Measurements from ENCODE around the gene RTP2. TPM values are rescaled to one million over a fixed set of nuclear protein-coding genes. Genes with fewer than 3 reads are reported as not detected.
A peak's percentile ranks its signal among the peaks of the same experiment; 100 is the strongest.
"Not testable (repeated sequence)": the region's sequence is repeated elsewhere in the genome, so short reads cannot be mapped to it uniquely, and the experiment has no call there.

Gene RTP2
- total RNA-seq, 1 donor from 2014 or later: not detected

- Mint-ChIP-seq H3K27ac (no peak overlapping the region), H3K4me1 (peaks cover 2% of the 10 kb centered on the region), H3K27me3 (ENCODE audit: insufficient read depth, low read depth) (no peaks in the 10 kb centered on the region), H3K9me3 (peaks cover 14% of the 10 kb centered on the region), H3K4me3 (no peak overlapping the region), H3K36me3 (no peaks in the 10 kb centered on the region)
- Histone ChIP-seq H3F3A (ENCODE audit: low read depth) (no peaks in the 10 kb centered on the region), H3K4me3 (no peak overlapping the region), H2AFZ (replicated peaks) (no peak overlapping the region), H4K20me1 (ENCODE audit: low read depth) (no peaks in the 10 kb centered on the region), H3K27ac (no peak overlapping the region), H3K4me2 (no peak overlapping the region), H3K9me3 (ENCODE audit: low read depth) (no peaks in the 10 kb centered on the region), H3K9ac (no peak overlapping the region), H3K79me2 (ENCODE audit: low read depth) (no peaks in the 10 kb centered on the region), H3K36me3 (no peaks in the 10 kb centered on the region), H3K4me1 (no peaks in the 10 kb centered on the region), H3K27me3 (no peaks in the 10 kb centered on the region)
- no peak for DNase-seq (ENCODE audit: low spot score)
- no peak for TF ChIP-seq EZH2 (IDR thresholded peaks at IDR 0.05)
- no peak for TF ChIP-seq CTCF (IDR thresholded peaks at IDR 0.05)
- no peak for TF ChIP-seq EZH2phosphoT487 (IDR thresholded peaks at IDR 0.05)
Measured at GRCh38 chr3:187684444-187684843, 17.9 kb downstream of the RTP2 start.

DNA sequence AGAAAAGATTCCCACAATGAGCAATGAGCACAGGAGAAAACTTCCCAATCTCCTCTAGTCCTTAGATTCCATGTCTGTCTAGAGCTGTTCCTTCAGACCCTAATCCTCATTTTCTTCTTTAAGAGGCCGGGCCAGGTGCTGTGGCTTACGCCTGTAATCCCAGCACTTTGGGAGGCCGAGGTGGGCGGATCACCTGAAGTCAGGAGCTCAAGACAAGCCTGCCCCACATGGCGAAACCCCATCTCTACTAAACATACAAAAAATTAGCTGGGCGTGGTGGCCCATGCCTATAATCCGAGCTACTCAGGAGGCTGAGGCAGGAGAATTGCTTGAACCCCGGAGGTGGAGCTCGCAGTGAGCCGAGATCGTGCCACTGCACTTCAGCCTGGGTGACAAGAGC lies 20.6 kb downstream of the RTP2 start:
- not testable (repeated sequence) for H3K27ac Mint-ChIP-seq, H3K36me3 Mint-ChIP-seq
- H3K9me3 Mint-ChIP-seq: peaks cover 11% of the 10 kb centered on the region

DNA sequence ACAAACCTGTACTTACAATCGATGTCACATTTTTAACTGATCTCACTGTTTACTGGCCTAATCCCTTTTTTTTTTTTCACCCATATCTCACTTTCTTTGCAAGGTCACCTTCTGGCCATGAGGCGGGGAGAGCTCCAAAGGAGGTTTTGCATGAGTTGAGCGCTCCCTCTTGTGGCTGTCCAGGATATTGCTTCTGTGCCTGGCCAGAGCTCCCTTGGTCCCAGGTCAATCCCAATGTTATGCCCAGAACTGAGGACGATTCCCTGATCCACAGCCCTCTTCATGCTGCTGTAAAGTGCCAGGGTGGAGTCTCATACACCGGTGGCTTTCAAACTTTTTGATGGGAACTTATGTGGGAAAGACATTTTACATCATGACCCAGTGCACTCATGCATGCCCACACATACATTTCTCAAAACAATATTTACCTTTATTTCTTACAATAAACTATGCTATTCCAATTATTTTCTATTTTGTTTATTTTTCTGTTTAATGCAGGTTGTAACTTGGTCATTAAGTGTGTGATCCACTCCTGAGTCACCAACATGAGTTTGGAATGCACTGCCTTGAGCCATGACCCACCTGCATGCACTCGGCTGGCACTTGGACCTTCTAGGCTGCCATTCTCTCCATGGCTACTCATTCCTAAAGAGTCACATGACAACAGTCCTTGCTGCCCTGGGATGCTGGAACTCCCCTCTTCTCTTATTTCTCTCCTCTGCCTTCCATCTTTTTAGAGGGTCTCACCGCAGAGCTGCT lies 22.5 kb downstream of the RTP2 start:
- no peaks in the 10 kb centered on the region for H3K79me2 ChIP-seq (ENCODE audit: low read depth)
- no peaks in the 10 kb centered on the region for H3K36me3 ChIP-seq
- TF ChIP-seq EZH2 (IDR thresholded peaks at IDR 0.05) (no peak), EZH2phosphoT487 (IDR thresholded peaks at IDR 0.05) (no peak), CTCF (IDR thresholded peaks at IDR 0.05) (peak; percentile 91)
- H3K4me1 ChIP-seq: no peaks in the 10 kb centered on the region
- no peaks in the 10 kb centered on the region for H3K27me3 ChIP-seq
- Mint-ChIP-seq H3K27me3 (ENCODE audit: insufficient read depth, low read depth) (peaks cover 3% of the 10 kb centered on the region), H3K27ac (no peak overlapping the region), H3K4me3 (no peak overlapping the region), H3K9me3 (no peaks in the 10 kb centered on the region), H3K4me1 (peaks cover 3% of the 10 kb centered on the region), H3K36me3 (no peaks in the 10 kb centered on the region)
- no peaks in the 10 kb centered on the region for H3K9me3 ChIP-seq (ENCODE audit: low read depth)
- peaks cover 4% of the 10 kb centered on the region for H3F3A ChIP-seq (ENCODE audit: low read depth)
- H3K9ac ChIP-seq: no peak overlapping the region
- DNase-seq (ENCODE audit: low spot score): peak; percentile 85
- H3K4me3 ChIP-seq: no peak overlapping the region
- H2AFZ ChIP-seq (replicated peaks): no peak overlapping the region
- H4K20me1 ChIP-seq (ENCODE audit: low read depth): no peaks in the 10 kb centered on the region
- no peak overlapping the region for H3K27ac ChIP-seq
- H3K4me2 ChIP-seq: no peak overlapping the region

More for the DNA sequence above, 20.6 kb downstream of the RTP2 start:
- not testable (repeated sequence) for H3F3A ChIP-seq (ENCODE audit: low read depth); H3K4me1 Mint-ChIP-seq; H3K4me3 Mint-ChIP-seq; DNase-seq (ENCODE audit: low spot score); H3K9me3 ChIP-seq (ENCODE audit: low read depth); H3K4me3 ChIP-seq; H3K27me3 Mint-ChIP-seq (ENCODE audit: insufficient read depth, low read depth); H3K4me2 ChIP-seq; H3K27me3 ChIP-seq; H4K20me1 ChIP-seq (ENCODE audit: low read depth); H3K9ac ChIP-seq; H3K36me3 ChIP-seq; H3K27ac ChIP-seq; H3K79me2 ChIP-seq (ENCODE audit: low read depth); H2AFZ ChIP-seq (replicated peaks); H3K4me1 ChIP-seq

- Histone ChIP-seq H3K9ac (no peak overlapping the region), H2AFZ (replicated peaks) (no peak overlapping the region), H3K27ac (no peak overlapping the region), H3K4me3 (no peak overlapping the region), H3K4me2 (no peak overlapping the region), H3K27me3 (no peaks in the 10 kb centered on the region), H3F3A (ENCODE audit: low read depth) (peaks cover 4% of the 10 kb centered on the region), H4K20me1 (ENCODE audit: low read depth) (no peaks in the 10 kb centered on the region), H3K79me2 (ENCODE audit: low read depth) (no peaks in the 10 kb centered on the region), H3K4me1 (no peaks in the 10 kb centered on the region), H3K9me3 (ENCODE audit: low read depth) (no peaks in the 10 kb centered on the region), H3K36me3 (no peaks in the 10 kb centered on the region)
- Mint-ChIP-seq H3K36me3 (no peaks in the 10 kb centered on the region), H3K27me3 (ENCODE audit: insufficient read depth, low read depth) (peaks cover 3% of the 10 kb centered on the region), H3K4me3 (no peak overlapping the region), H3K9me3 (no peaks in the 10 kb centered on the region), H3K4me1 (peaks cover 3% of the 10 kb centered on the region), H3K27ac (no peak overlapping the region)
- TF ChIP-seq CTCF (IDR thresholded peaks at IDR 0.05): peak; percentile 86
- TF ChIP-seq EZH2phosphoT487 (IDR thresholded peaks at IDR 0.05): no peak
- peak; percentile 82 for DNase-seq (ENCODE audit: low spot score)
Measured at GRCh38 chr3:187678726-187679268, 23.6 kb downstream of the RTP2 start.

Measured in neural progenitor cell (in vitro differentiated cells).